Stimulated activated CD4-positive, alpha-beta T cell treated with anti-CD3 and anti-CD28 coated beads, Interleukin-1b, Interleukin-23, amount 100 ng/mL, for 48 hours (primary cell): ENCODE measurements around the gene CHRNE.

Experiments used
- DNase-seq: peaks from one replicate; pipeline ENCODE4 v3.0.0-alpha.2; 2020

CHRNE gene

DNA sequence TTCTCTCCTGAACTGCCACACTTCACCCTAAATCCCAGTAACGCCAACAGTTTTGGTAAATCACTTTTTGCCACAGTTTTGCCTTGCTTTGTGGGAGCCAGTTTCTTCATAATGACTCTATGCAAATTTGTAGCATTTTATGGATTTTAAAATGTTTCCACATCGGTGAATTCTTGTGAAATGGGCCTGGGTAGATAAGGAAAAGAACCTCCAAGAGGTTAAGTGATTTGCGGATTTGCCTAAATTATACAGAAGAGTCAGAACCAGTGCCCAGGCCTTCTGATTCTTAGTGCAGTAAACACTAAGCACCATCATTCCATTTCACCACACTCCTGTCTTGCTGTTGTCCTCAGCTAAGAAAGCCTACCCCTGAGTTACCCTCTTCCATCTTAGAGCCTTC lies 51.8 kb downstream of the CHRNE start:
- DNase-seq: no peak

DNA sequence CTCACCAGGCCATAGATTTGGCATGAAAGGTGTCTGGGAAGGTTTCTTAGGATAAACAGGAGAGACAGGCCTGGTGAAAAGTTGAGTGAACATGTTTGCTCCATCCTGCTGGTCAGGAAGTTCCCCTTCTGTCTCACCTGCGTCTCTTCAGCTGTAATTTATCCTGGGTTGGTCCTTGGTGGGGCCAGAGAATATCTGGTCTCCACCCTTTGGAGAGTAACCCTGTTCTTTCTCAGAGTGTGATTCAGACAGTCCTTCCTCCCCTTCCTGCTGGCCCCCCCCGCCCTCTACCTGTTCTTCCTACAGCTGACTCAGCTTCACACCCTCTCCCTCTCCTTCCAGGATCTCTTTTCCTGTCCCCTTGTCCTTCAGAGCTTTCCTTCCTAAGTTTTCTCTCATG lies 52.7 kb downstream of the CHRNE start:
- no peak for DNase-seq

DNA sequence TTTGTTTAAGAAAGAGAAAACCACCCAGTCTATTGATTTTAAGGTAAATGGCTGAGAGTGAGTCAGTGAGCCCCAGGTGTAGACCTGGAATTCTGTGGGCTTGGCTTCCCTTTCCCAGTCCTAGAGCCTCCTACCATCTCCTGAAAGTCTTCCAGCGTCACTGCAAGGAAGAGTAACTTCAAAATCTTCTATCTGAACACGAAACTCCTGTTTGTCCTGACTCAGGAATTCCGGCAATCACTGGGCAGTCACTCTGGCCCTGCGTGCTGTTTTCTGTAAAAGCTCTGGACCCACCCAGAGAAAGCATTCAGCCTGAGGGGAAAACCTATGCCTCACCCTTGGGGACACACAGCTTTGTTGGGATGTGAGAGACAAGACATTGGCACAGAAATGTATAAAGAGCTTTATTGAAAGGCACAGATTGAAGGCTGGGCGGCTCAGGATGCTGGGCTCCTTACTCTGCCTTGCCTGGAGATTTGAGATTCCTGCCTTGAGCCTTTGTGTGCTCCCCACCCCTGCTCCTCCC lies 53.8 kb downstream of the CHRNE start:
- no peak for DNase-seq
